WTC11 (cell line): ENCODE measurements around the gene SIGLEC1.

Source experiments
- ETV6 ChIP-seq: sonication (generic); formaldehyde crosslinking; IDR thresholded peaks from 2 replicates; pipeline ENCODE4 v1.8.1; 2022; ENCODE audit warnings: mild to moderate bottlenecking, missing genetic modification reagents
- FOXJ3 ChIP-seq: sonication (generic); formaldehyde crosslinking; IDR thresholded peaks from 2 replicates; pipeline ENCODE4 v1.9.0; 2021; ENCODE audit warnings: missing genetic modification reagents, mild to moderate bottlenecking, borderline replicate concordance
- GABPB1 ChIP-seq: sonication (generic); formaldehyde crosslinking; IDR thresholded peaks from 2 replicates; pipeline ENCODE4 v1.8.1; 2023; ENCODE audit warnings: mild to moderate bottlenecking, missing genetic modification reagents
- NFATC4 ChIP-seq: fragments of 250-450 bp; sonication (Bioruptor Pico); IDR thresholded peaks from 2 replicates; pipeline ENCODE4 v1.9.0; 2021; ENCODE audit warnings: mild to moderate bottlenecking
- ZNF121 ChIP-seq: sonication (generic); formaldehyde crosslinking; IDR thresholded peaks from 2 replicates; pipeline ENCODE4 v1.8.0; 2023; ENCODE audit warnings: missing genetic modification reagents
- TF ChIP-seq, protein P1 (sequence below): fragments of 200-600 bp; IDR thresholded peaks from 2 replicates; pipeline ENCODE4 v1.8.0; 2022; ENCODE audit warnings: antibody characterized with exemption
- TF ChIP-seq, protein P2 (sequence below): sonication (generic); formaldehyde crosslinking; IDR thresholded peaks from 2 replicates; pipeline ENCODE4 v1.8.1; 2022; ENCODE audit warnings: mild to moderate bottlenecking, missing genetic modification reagents, moderate library complexity, borderline replicate concordance
- TF ChIP-seq, protein P3 (sequence below): sonication (generic); formaldehyde crosslinking; IDR thresholded peaks from 2 replicates; pipeline ENCODE4 v1.8.1; 2023; ENCODE audit warnings: mild to moderate bottlenecking, missing genetic modification reagents, moderate library complexity
- TF ChIP-seq, protein P4 (sequence below): sonication (generic); formaldehyde crosslinking; conservative IDR thresholded peaks from 2 replicates; pipeline ENCODE4 v1.8.1; 2023; ENCODE audit warnings: mild to moderate bottlenecking, low read depth, missing genetic modification reagents, moderate library complexity

DNA sequence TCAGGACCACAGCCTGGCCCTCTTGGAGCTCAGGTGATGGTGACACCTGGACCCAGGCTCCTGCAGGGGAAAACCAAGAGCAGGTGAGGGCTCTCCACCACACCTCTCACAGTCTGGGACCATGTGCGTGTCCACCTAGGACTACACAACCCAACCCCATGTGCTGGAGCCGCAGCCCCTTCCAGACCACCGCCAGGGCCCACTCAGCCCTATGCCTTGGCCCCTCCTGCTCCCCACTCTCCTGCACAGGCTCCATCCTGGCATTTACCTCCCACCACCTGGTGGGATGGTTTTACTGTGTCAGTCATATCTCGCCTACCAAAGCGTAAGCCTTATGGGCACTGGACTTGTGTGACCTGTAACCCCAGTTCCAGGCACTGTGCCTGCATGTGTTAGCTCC, 17.5 kb downstream of the SIGLEC1 start:
- TF ChIP-seq, protein P1, sequence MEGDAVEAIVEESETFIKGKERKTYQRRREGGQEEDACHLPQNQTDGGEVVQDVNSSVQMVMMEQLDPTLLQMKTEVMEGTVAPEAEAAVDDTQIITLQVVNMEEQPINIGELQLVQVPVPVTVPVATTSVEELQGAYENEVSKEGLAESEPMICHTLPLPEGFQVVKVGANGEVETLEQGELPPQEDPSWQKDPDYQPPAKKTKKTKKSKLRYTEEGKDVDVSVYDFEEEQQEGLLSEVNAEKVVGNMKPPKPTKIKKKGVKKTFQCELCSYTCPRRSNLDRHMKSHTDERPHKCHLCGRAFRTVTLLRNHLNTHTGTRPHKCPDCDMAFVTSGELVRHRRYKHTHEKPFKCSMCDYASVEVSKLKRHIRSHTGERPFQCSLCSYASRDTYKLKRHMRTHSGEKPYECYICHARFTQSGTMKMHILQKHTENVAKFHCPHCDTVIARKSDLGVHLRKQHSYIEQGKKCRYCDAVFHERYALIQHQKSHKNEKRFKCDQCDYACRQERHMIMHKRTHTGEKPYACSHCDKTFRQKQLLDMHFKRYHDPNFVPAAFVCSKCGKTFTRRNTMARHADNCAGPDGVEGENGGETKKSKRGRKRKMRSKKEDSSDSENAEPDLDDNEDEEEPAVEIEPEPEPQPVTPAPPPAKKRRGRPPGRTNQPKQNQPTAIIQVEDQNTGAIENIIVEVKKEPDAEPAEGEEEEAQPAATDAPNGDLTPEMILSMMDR, result no peak
- TF ChIP-seq, protein P2, sequence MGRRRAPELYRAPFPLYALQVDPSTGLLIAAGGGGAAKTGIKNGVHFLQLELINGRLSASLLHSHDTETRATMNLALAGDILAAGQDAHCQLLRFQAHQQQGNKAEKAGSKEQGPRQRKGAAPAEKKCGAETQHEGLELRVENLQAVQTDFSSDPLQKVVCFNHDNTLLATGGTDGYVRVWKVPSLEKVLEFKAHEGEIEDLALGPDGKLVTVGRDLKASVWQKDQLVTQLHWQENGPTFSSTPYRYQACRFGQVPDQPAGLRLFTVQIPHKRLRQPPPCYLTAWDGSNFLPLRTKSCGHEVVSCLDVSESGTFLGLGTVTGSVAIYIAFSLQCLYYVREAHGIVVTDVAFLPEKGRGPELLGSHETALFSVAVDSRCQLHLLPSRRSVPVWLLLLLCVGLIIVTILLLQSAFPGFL, result no peak
- TF ChIP-seq GABPB1 (CRISPR knock-in tag) (no peak), NFATC4 (CRISPR knock-in tag) (no peak), ETV6 (CRISPR knock-in tag) (no peak), ZNF121 (no peak), FOXJ3 (CRISPR knock-in tag) (no peak)
- TF ChIP-seq, protein P3, sequence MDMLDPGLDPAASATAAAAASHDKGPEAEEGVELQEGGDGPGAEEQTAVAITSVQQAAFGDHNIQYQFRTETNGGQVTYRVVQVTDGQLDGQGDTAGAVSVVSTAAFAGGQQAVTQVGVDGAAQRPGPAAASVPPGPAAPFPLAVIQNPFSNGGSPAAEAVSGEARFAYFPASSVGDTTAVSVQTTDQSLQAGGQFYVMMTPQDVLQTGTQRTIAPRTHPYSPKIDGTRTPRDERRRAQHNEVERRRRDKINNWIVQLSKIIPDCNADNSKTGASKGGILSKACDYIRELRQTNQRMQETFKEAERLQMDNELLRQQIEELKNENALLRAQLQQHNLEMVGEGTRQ (CRISPR knock-in tag), result no peak
- TF ChIP-seq, protein P4, sequence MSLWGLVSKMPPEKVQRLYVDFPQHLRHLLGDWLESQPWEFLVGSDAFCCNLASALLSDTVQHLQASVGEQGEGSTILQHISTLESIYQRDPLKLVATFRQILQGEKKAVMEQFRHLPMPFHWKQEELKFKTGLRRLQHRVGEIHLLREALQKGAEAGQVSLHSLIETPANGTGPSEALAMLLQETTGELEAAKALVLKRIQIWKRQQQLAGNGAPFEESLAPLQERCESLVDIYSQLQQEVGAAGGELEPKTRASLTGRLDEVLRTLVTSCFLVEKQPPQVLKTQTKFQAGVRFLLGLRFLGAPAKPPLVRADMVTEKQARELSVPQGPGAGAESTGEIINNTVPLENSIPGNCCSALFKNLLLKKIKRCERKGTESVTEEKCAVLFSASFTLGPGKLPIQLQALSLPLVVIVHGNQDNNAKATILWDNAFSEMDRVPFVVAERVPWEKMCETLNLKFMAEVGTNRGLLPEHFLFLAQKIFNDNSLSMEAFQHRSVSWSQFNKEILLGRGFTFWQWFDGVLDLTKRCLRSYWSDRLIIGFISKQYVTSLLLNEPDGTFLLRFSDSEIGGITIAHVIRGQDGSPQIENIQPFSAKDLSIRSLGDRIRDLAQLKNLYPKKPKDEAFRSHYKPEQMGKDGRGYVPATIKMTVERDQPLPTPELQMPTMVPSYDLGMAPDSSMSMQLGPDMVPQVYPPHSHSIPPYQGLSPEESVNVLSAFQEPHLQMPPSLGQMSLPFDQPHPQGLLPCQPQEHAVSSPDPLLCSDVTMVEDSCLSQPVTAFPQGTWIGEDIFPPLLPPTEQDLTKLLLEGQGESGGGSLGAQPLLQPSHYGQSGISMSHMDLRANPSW (CRISPR knock-in tag), result no peak
